ENCODE data around the gene PANX2.

Gene PANX2

DNA sequence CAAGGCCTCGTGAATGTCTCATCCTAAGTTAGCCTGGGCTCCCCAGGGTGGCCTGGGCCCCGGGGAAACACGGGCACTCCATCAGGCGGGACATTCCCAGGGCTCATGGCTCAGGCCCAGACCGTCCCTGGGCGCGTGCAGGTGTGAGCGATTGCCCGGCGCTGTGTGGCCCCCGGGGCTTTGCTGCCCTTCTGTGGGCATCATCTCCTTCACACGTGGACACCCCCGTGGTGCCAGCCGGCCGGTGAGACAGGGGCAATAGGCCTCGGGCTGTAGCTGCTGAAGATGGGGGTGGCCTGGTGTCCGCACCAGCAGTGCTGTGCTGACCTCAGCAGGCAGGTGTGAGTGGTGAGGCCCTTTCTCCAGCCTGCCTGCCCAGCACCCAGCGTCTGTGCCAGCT is 25.7 kb downstream of the PANX2 start:
- no peaks in the 10 kb centered on the region for H3K9me3 ChIP-seq
- peaks cover 36 to 38% of the 10 kb centered on the region in 2 experiments for H3K4me1 ChIP-seq (ENCODE audit: control insufficient read depth in 1 of 2, insufficient read depth in 1 of 2, low read depth in 1 of 2, low read length in 1 of 2)
- H3K27ac ChIP-seq: peak overlapping the region; percentile 55
- no peaks in the 10 kb centered on the region for H3K27me3 ChIP-seq
- TF ChIP-seq, protein P1, sequence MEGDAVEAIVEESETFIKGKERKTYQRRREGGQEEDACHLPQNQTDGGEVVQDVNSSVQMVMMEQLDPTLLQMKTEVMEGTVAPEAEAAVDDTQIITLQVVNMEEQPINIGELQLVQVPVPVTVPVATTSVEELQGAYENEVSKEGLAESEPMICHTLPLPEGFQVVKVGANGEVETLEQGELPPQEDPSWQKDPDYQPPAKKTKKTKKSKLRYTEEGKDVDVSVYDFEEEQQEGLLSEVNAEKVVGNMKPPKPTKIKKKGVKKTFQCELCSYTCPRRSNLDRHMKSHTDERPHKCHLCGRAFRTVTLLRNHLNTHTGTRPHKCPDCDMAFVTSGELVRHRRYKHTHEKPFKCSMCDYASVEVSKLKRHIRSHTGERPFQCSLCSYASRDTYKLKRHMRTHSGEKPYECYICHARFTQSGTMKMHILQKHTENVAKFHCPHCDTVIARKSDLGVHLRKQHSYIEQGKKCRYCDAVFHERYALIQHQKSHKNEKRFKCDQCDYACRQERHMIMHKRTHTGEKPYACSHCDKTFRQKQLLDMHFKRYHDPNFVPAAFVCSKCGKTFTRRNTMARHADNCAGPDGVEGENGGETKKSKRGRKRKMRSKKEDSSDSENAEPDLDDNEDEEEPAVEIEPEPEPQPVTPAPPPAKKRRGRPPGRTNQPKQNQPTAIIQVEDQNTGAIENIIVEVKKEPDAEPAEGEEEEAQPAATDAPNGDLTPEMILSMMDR (IDR thresholded peaks at IDR 0.05): no peak
- H3K4me3 ChIP-seq (ENCODE audit: low read depth in 1 of 2, low read length in 1 of 2): no peak overlapping the region
- H3K36me3 ChIP-seq: peaks cover 63% of the 10 kb centered on the region

- H3K9me3 ChIP-seq: no peaks in the 10 kb centered on the region
- peak overlapping the region; percentile 18 for H3K27ac ChIP-seq
- peaks cover 63% of the 10 kb centered on the region for H3K36me3 ChIP-seq
- TF ChIP-seq, protein P1 (IDR thresholded peaks at IDR 0.05): no peak
- peaks cover 34 to 38% of the 10 kb centered on the region in 2 experiments for H3K4me1 ChIP-seq (ENCODE audit: control insufficient read depth in 1 of 2, insufficient read depth in 1 of 2, low read depth in 1 of 2, low read length in 1 of 2)
- no peaks in the 10 kb centered on the region for H3K27me3 ChIP-seq
- no peak overlapping the region for H3K4me3 ChIP-seq (ENCODE audit: low read depth in 1 of 2, low read length in 1 of 2)
Observed at GRCh38 chr22:50197000-50197800, 26.7 kb downstream of the PANX2 start.

- no peaks in the 10 kb centered on the region for H3K9me3 ChIP-seq
- H3K36me3 ChIP-seq: peaks cover 63% of the 10 kb centered on the region
- TF ChIP-seq, protein P1 (IDR thresholded peaks at IDR 0.05): no peak
- peak overlapping the region; percentile 90 for H3K27ac ChIP-seq
- H3K27me3 ChIP-seq: no peaks in the 10 kb centered on the region
- peaks cover 34 to 35% of the 10 kb centered on the region in 2 experiments for H3K4me1 ChIP-seq (ENCODE audit: control insufficient read depth in 1 of 2, insufficient read depth in 1 of 2, low read depth in 1 of 2, low read length in 1 of 2)
- H3K4me3 ChIP-seq (ENCODE audit: low read depth in 1 of 2, low read length in 1 of 2): no peak overlapping the region
Observed at GRCh38 chr22:50197856-50198623, 27.5 kb downstream of the PANX2 start.

GRCh38 chr22:50198624-50199017 is 28.1 kb downstream of the PANX2 start:
- Histone ChIP-seq H3K36me3 (peaks cover 61% of the 10 kb centered on the region), H3K4me1 (ENCODE audit: control insufficient read depth in 1 of 2, insufficient read depth in 1 of 2, low read depth in 1 of 2, low read length in 1 of 2) (peaks cover 29 to 34% of the 10 kb centered on the region in 2 experiments), H3K27ac (peak overlapping the region; percentile 90), H3K4me3 (ENCODE audit: low read depth in 1 of 2, low read length in 1 of 2) (no peak overlapping the region), H3K27me3 (no peaks in the 10 kb centered on the region), H3K9me3 (no peaks in the 10 kb centered on the region)
- TF ChIP-seq, protein P1 (IDR thresholded peaks at IDR 0.05): no peak

GRCh38 chr22:50199251-50199721 is 28.8 kb downstream of the PANX2 start:
- Histone ChIP-seq H3K27ac (peak overlapping the region; percentile 90), H3K4me3 (ENCODE audit: low read depth in 1 of 2, low read length in 1 of 2) (peak overlapping the region; percentile 79 to 87), H3K4me1 (ENCODE audit: control insufficient read depth in 1 of 2, insufficient read depth in 1 of 2, low read depth in 1 of 2, low read length in 1 of 2) (peaks cover 35% of the 10 kb centered on the region in 2 experiments), H3K9me3 (no peaks in the 10 kb centered on the region), H3K27me3 (no peaks in the 10 kb centered on the region), H3K36me3 (peaks cover 54% of the 10 kb centered on the region)
- TF ChIP-seq, protein P1 (IDR thresholded peaks at IDR 0.05): no peak
